GM19193 (cell line): Measurements from ENCODE around the gene TBXA2R.

Source experiments
- POLR2A ChIP-seq: IDR thresholded peaks from 4 replicates; pipeline ENCODE4 v1.6.1; 2011; ENCODE audit not compliant: insufficient read depth, insufficient read length; ENCODE audit errors: extremely low read depth

The TBXA2R gene

GRCh38 chr19:3563709-3564524 lies 42.8 kb downstream of the TBXA2R start:
- TF ChIP-seq POLR2A, result no peak

- TF ChIP-seq POLR2A, result peak; percentile 81
Measured at GRCh38 chr19:3557461-3558248, 49.0 kb downstream of the TBXA2R start, which contains the start of gene MFSD12. Gene MFSD12, minus strand, starts transcription at chr19:3557586. Its CDS starts 183 bp downstream, at chr19:3557403.

GRCh38 chr19:3556978-3557460 lies 49.7 kb downstream of the TBXA2R start:
- TF ChIP-seq POLR2A, result no peak

- no peak for TF ChIP-seq POLR2A
Measured at GRCh38 chr19:3556423-3556977, 50.2 kb downstream of the TBXA2R start.

GRCh38 chr19:3555653-3556422 lies 50.8 kb downstream of the TBXA2R start:
- TF ChIP-seq POLR2A, result no peak

- no peak for TF ChIP-seq POLR2A
Measured at GRCh38 chr19:3554254-3555083, 52.2 kb downstream of the TBXA2R start.

- TF ChIP-seq POLR2A, result no peak
Measured at GRCh38 chr19:3551792-3552095, 54.9 kb downstream of the TBXA2R start.

- TF ChIP-seq POLR2A, result no peak
Measured at GRCh38 chr19:3550947-3551791, 55.5 kb downstream of the TBXA2R start.

GRCh38 chr19:3549816-3550215 lies 56.9 kb downstream of the TBXA2R start:
- TF ChIP-seq POLR2A, result no peak

- TF ChIP-seq POLR2A, result no peak
Measured at GRCh38 chr19:3548606-3549005, 58.1 kb downstream of the TBXA2R start.

GRCh38 chr19:3547767-3548282 lies 58.9 kb downstream of the TBXA2R start:
- no peak for TF ChIP-seq POLR2A

- TF ChIP-seq POLR2A, result no peak
Measured at GRCh38 chr19:3547301-3547731, 59.4 kb downstream of the TBXA2R start.

- TF ChIP-seq POLR2A, result no peak
Measured at GRCh38 chr19:3546119-3546518, 60.6 kb downstream of the TBXA2R start.
